ENCODE data around the gene RPS19BP1. TPM values are rescaled to one million over a fixed set of nuclear protein-coding genes. Genes with fewer than 3 reads are reported as not detected.

Gene RPS19BP1
- total RNA-seq, 1 experiment from 2014 or later: 80.4 TPM

GRCh38 chr22:39502109-39502788 lies 30.3 kb downstream of the RPS19BP1 start, which contains the start of gene MIEF1:
TSS of gene MIEF1 (plus strand) at chr22:39502290. CDS start at chr22:39511295, 9,005 bp downstream.
- no peaks in the 10 kb centered on the region for H4K20me1 ChIP-seq (ENCODE audit: insufficient read depth)
- ChIA-PET RAD21 (ENCODE audit: low non-redundant PET in 1 of 2, low total read pairs in 2 of 2, uncharacterized antibody in 2 of 2, unreplicated experiment in 2 of 2) (interaction anchor here (0.8 to 0.9 kb wide), 2 partner anchors 18 kb away, joined by 3 read pairs; partner anchors contain the start of gene ATF4 (in 1 of the 2)), CTCF (interaction anchor here (0.6 to 2.7 kb wide), 9 partner anchors 8 to 191 kb away, joined by 3 to 19 read pairs (median 4); partner anchors contain the start of gene RPL3), POLR2A (interaction anchor here (0.8 to 4.2 kb wide), 8 partner anchors 12 to 182 kb away, joined by 3 to 37 read pairs (median 5); partner anchors contain the start of genes ATF4 and RPL3)
- H3K9ac ChIP-seq (ENCODE audit: low read length): peak within 1 kb of the TSS; percentile 96
- H3K4me3 ChIP-seq (replicated peaks in 1 of 2; ENCODE audit: low read depth in 1 of 2, low read length in 2 of 2): peak within 1 kb of the TSS; percentile 92 to 97
- BruUV-seq (replicated peaks): no TSS peak
- no peak within 1 kb of the TSS for H2AFZ ChIP-seq (ENCODE audit: low read depth, low read length, poor library complexity, severe bottlenecking)
- intact Hi-C loops (cut with micrococcal nuclease): loop anchor here (2.0 kb wide), 1 partner anchor 19 kb away; the partner anchor contains the start of gene ATF4
- peaks cover 16 to 29% of the 10 kb centered on the region in 2 experiments for H3K4me1 ChIP-seq (ENCODE audit: control insufficient read depth in 1 of 2, insufficient read depth in 2 of 2, low read length in 2 of 2)
- ATAC-seq: peak; percentile 93
- peaks cover 23 to 35% of the 10 kb centered on the region in 2 experiments for H3K36me3 ChIP-seq (ENCODE audit: control insufficient read depth in 1 of 2, insufficient read depth in 2 of 2, low read length in 2 of 2)
- H3K27ac ChIP-seq (ENCODE audit: low read depth, low read length): peak within 1 kb of the TSS; percentile 70
- H3K9me2 ChIP-seq (ENCODE audit: insufficient read depth): no peaks in the 10 kb centered on the region
- DNase-seq (ENCODE audit: low read depth, low spot score): peak; percentile 94
- H3K27me3 ChIP-seq (ENCODE audit: insufficient read depth, low read length): no peaks in the 10 kb centered on the region
- H3K79me2 ChIP-seq (ENCODE audit: insufficient read depth, low read length): peaks cover 52% of the 10 kb centered on the region
- no peaks in the 10 kb centered on the region for H3K9me3 ChIP-seq (ENCODE audit: control insufficient read depth in 1 of 2, insufficient read depth in 1 of 2, low read depth in 1 of 2, low read length in 2 of 2)
- H3K4me2 ChIP-seq (ENCODE audit: low read length): peak within 1 kb of the TSS; percentile 80
- TF ChIP-seq FOSL1 (IDR thresholded peaks at IDR 0.05; ENCODE audit: low read depth) (no peak), CBX3 (IDR thresholded peaks at IDR 0.05; ENCODE audit: low read depth) (no peak), ATF3 (IDR thresholded peaks at IDR 0.05) (no peak), SRF (IDR thresholded peaks at IDR 0.05; ENCODE audit: low read depth) (no peak), POLR2A (IDR thresholded peaks at IDR 0.05; ENCODE audit: borderline replicate concordance, extremely low read depth, insufficient read depth, insufficient read length) (peak; percentile 65), ZFX (IDR thresholded peaks at IDR 0.05) (peak; percentile 74; the same call in 1 of the 2 replicates), MAX (IDR thresholded peaks at IDR 0.05) (peak; percentile 98), POLR2AphosphoS5 (IDR thresholded peaks at IDR 0.05; ENCODE audit: low read depth, low read length) (peak; percentile 64), ZNF274 (IDR thresholded peaks at IDR 0.05; ENCODE audit: low read depth, low read length) (no peak), RAD21 (IDR thresholded peaks at IDR 0.05; ENCODE audit: low read depth) (no peak), CEBPB (IDR thresholded peaks at IDR 0.05; ENCODE audit: low read depth) (no peak), YY1 (IDR thresholded peaks at IDR 0.05; ENCODE audit: extremely low read depth, insufficient replicate concordance, low read depth, low read length) (peak; percentile 94), ZBTB33 (IDR thresholded peaks at IDR 0.05; ENCODE audit: extremely low read depth, insufficient replicate concordance, low read length) (no peak), CTCF (IDR thresholded peaks at IDR 0.05 in 2 of 3, conservative IDR thresholded peaks at IDR 0.05 in 1 of 3; ENCODE audit: borderline replicate concordance in 1 of 3, insufficient read depth in 1 of 3, low read depth in 2 of 3, low read length in 2 of 3) (no peak), JUND (IDR thresholded peaks at IDR 0.05) (no peak), EZH2phosphoT487 (IDR thresholded peaks at IDR 0.05; ENCODE audit: borderline replicate concordance) (no peak), EZH2 (IDR thresholded peaks at IDR 0.05) (no peak), EGR1 (IDR thresholded peaks at IDR 0.05; ENCODE audit: low read depth) (peak; percentile 83), SP1 (IDR thresholded peaks at IDR 0.05; ENCODE audit: low read depth) (peak; percentile 65)
